HEK293 (cell line): ENCODE results near the gene TNFRSF14.

Experiments used
- CTCF ChIA-PET: fragments of 350-600 bp; formaldehyde crosslinking; extraction: SDS; loops from one replicate; lab custom pipeline; 2021; ENCODE audit warnings: antibody characterized with exemption; lab: Yijun Ruan, JAX
- POLR2A ChIA-PET: fragments of 300-600 bp; formaldehyde crosslinking; extraction: SDS; loops from one replicate; lab custom pipeline; 2020; ENCODE audit warnings: antibody characterized with exemption, inconsistent platforms; lab: Yijun Ruan, JAX
- H3K27ac ChIP-seq: fragments of 200-500 bp; sonication (Bioruptor generic); 2 replicates; pipeline ENCODE4 v1.5.1; 2014; ENCODE audit warnings: low read depth, low read length, control low read depth, inconsistent platforms; ENCODE audit errors: extremely low read depth
- H3K36me3 ChIP-seq, 2 experiments: fragments of 200-500 bp in 1 of 2; sonication (Bioruptor generic) in 1 of 2; 1 replicate in 1 of 2; 2 replicates in 1 of 2; pipeline ENCODE4 v1.5.1; 2014 to 2017; ENCODE audit warnings: inconsistent platforms in 2 of 2, low read length in 2 of 2; ENCODE audit not compliant: control insufficient read depth in 2 of 2, insufficient read depth in 1 of 2
- H3K4me1 ChIP-seq: fragments of 200-500 bp; sonication (Bioruptor generic); 2 replicates; pipeline ENCODE4 v1.5.1; 2014; ENCODE audit warnings: mild to moderate bottlenecking, low read length, inconsistent platforms; ENCODE audit not compliant: control insufficient read depth, insufficient read depth
- H3K4me3 ChIP-seq: 2 replicates; pipeline ENCODE4 v1.5.1; 2011; ENCODE audit warnings: low read depth, mild to moderate bottlenecking, control low read depth, low read length, moderate library complexity
- H3K9me3 ChIP-seq: fragments of 200-500 bp; sonication (Bioruptor generic); 2 replicates; pipeline ENCODE4 v1.5.1; 2014; ENCODE audit warnings: low read depth, low read length, inconsistent platforms; ENCODE audit not compliant: control insufficient read depth, insufficient read depth
- GLIS1 ChIP-seq: fragments of 450-650 bp; formaldehyde crosslinking; IDR thresholded peaks from 2 replicates; pipeline ENCODE4 v1.5.1; 2016; ENCODE audit warnings: missing biosample characterization, missing genetic modification characterization
- HOXA7 ChIP-seq: sonication (generic); formaldehyde crosslinking; IDR thresholded peaks from 2 replicates; pipeline ENCODE4 v1.8.1; 2022; ENCODE audit warnings: missing genetic modification reagents, borderline replicate concordance
- HOXD13 ChIP-seq: sonication (generic); formaldehyde crosslinking; IDR thresholded peaks from 2 replicates; pipeline ENCODE4 v1.8.0; 2022; ENCODE audit warnings: missing genetic modification reagents, borderline replicate concordance
- MYNN ChIP-seq: fragments of 450-650 bp; formaldehyde crosslinking; IDR thresholded peaks from 2 replicates; pipeline ENCODE4 v1.5.1; 2016; ENCODE audit warnings: missing biosample characterization, missing genetic modification characterization, borderline replicate concordance
- ZBTB21 ChIP-seq: fragments of 450-650 bp; formaldehyde crosslinking; IDR thresholded peaks from 2 replicates; pipeline ENCODE4 v1.5.1; 2017; ENCODE audit warnings: missing biosample characterization, missing genetic modification characterization
- ZBTB8A ChIP-seq: fragments of 450-650 bp; formaldehyde crosslinking; IDR thresholded peaks from 2 replicates; pipeline ENCODE4 v1.5.1; 2016; ENCODE audit warnings: missing biosample characterization, missing genetic modification characterization
- ZFP37 ChIP-seq: fragments of 450-650 bp; formaldehyde crosslinking; IDR thresholded peaks from 2 replicates; pipeline ENCODE4 v1.5.1; 2016; ENCODE audit warnings: missing biosample characterization, missing genetic modification characterization
- ZIC2 ChIP-seq: fragments of 450-650 bp; formaldehyde crosslinking; IDR thresholded peaks from 2 replicates; pipeline ENCODE4 v1.5.1; 2016; ENCODE audit warnings: missing biosample characterization, missing genetic modification characterization
- ZNF138 ChIP-seq: fragments of 450-650 bp; formaldehyde crosslinking; IDR thresholded peaks from 2 replicates; pipeline ENCODE4 v1.5.1; 2016; ENCODE audit warnings: missing biosample characterization, missing genetic modification characterization, borderline replicate concordance
- ZNF146 ChIP-seq: fragments of 450-650 bp; formaldehyde crosslinking; IDR thresholded peaks from 2 replicates; pipeline ENCODE4 v1.5.1; 2016; ENCODE audit warnings: missing biosample characterization, missing genetic modification characterization
- ZNF239 ChIP-seq: fragments of 450-650 bp; formaldehyde crosslinking; IDR thresholded peaks from 2 replicates; pipeline ENCODE4 v1.5.1; 2016; ENCODE audit warnings: missing biosample characterization, missing genetic modification characterization
- ZNF341 ChIP-seq: fragments of 450-650 bp; formaldehyde crosslinking; IDR thresholded peaks from 2 replicates; pipeline ENCODE4; 2016; ENCODE audit warnings: low read depth, missing biosample characterization, missing genetic modification characterization
- ZNF433 ChIP-seq: fragments of 450-650 bp; formaldehyde crosslinking; IDR thresholded peaks from 2 replicates; pipeline ENCODE4 v1.5.1; 2016; ENCODE audit warnings: missing biosample characterization, missing genetic modification characterization, low read depth
- ZNF514 ChIP-seq: fragments of 450-650 bp; formaldehyde crosslinking; IDR thresholded peaks from 2 replicates; pipeline ENCODE4 v1.5.1; 2016; ENCODE audit warnings: missing biosample characterization, missing genetic modification characterization
- ZNF544 ChIP-seq: fragments of 450-650 bp; formaldehyde crosslinking; IDR thresholded peaks from 2 replicates; pipeline ENCODE4 v1.5.0; 2017; ENCODE audit warnings: missing biosample characterization, missing genetic modification characterization
- ZNF571 ChIP-seq: fragments of 450-650 bp; formaldehyde crosslinking; IDR thresholded peaks from 2 replicates; pipeline ENCODE4 v1.5.0; 2017; ENCODE audit warnings: missing biosample characterization, missing genetic modification characterization
- ZNF596 ChIP-seq: fragments of 450-650 bp; IDR thresholded peaks from 2 replicates; pipeline ENCODE4 v1.5.0; 2018; ENCODE audit warnings: missing biosample characterization, mild to moderate bottlenecking, missing genetic modification characterization, moderate library complexity
- ZNF624 ChIP-seq: fragments of 450-650 bp; formaldehyde crosslinking; IDR thresholded peaks from 2 replicates; pipeline ENCODE4 v1.5.1; 2017; ENCODE audit warnings: missing biosample characterization, missing genetic modification characterization
- ZNF670 ChIP-seq: fragments of 450-650 bp; formaldehyde crosslinking; IDR thresholded peaks from 2 replicates; pipeline ENCODE4 v1.5.1; 2016; ENCODE audit warnings: missing biosample characterization, missing genetic modification characterization, low read depth
- ZSCAN16 ChIP-seq: fragments of 450-650 bp; formaldehyde crosslinking; IDR thresholded peaks from 2 replicates; pipeline ENCODE4 v1.5.1; 2016; ENCODE audit warnings: missing biosample characterization, missing genetic modification characterization
- ZSCAN30 ChIP-seq: fragments of 450-650 bp; IDR thresholded peaks from 2 replicates; pipeline ENCODE4 v1.5.1; 2018; ENCODE audit warnings: missing biosample characterization, mild to moderate bottlenecking, missing genetic modification characterization, moderate library complexity
- TF ChIP-seq, protein P1 (sequence below): fragments of 450-650 bp; formaldehyde crosslinking; IDR thresholded peaks from 2 replicates; pipeline ENCODE4 v1.5.1; 2016; ENCODE audit warnings: missing biosample characterization, missing genetic modification characterization
- TF ChIP-seq, protein P2 (sequence below): fragments of 450-650 bp; formaldehyde crosslinking; IDR thresholded peaks from 2 replicates; pipeline ENCODE4 v1.5.1; 2017; ENCODE audit warnings: missing biosample characterization, missing genetic modification characterization
- TF ChIP-seq, protein P3 (sequence below): fragments of 450-650 bp; formaldehyde crosslinking; IDR thresholded peaks from 2 replicates; pipeline ENCODE4 v1.5.1; 2016; ENCODE audit warnings: missing biosample characterization, missing genetic modification characterization, borderline replicate concordance
- TF ChIP-seq, protein P4 (sequence below): IDR thresholded peaks from 2 replicates; pipeline ENCODE4 v1.6.1; 2011; ENCODE audit warnings: mild to moderate bottlenecking, low read depth, low read length, borderline replicate concordance
- TF ChIP-seq, protein P5 (sequence below): fragments of 450-650 bp; formaldehyde crosslinking; IDR thresholded peaks from 2 replicates; pipeline ENCODE4 v1.5.1; 2016; ENCODE audit warnings: missing biosample characterization, missing genetic modification characterization

Gene TNFRSF14

DNA sequence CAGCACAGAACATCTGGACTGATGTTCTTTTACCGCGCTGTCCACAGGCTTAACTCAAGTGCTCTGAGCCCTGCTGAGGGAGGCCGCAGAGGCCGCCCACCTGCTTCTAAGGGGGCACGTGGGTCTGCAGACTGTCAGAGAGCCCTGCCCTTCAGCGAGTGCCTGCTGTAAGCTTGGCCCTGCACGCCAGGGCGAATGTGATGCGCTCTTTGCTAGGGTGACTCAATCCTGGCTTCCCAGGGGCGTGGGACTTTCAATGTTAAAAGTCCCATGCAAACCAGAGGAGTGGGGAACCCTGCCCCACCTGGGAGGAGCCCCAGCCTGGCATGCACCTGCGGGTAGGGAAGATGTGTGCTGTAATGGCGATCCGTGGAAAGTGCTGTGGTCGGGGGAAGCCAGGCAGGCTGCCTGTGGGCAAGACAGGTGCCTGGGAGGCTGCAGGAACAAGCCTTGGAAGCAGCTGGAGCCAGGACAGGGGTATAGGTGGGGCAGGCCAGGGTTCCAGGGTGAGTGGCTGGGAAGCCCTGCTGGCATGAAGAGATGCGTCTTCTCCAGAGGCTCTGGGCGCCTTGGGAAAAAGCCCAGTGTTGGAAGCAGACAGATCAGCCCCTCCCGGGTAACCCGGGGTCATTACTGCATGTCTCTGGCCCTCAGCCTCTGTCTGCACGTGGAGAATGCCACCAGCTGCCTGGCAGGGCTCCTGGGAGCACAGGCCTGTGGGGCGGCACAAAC, 29.2 kb upstream of the TNFRSF14 start (continued):
- TF ChIP-seq ZNF624 (tag by site-specific recombination) (no peak), ZBTB8A (tag by site-specific recombination) (peak; percentile 28; the same call in 1 of the 2 replicates)

DNA sequence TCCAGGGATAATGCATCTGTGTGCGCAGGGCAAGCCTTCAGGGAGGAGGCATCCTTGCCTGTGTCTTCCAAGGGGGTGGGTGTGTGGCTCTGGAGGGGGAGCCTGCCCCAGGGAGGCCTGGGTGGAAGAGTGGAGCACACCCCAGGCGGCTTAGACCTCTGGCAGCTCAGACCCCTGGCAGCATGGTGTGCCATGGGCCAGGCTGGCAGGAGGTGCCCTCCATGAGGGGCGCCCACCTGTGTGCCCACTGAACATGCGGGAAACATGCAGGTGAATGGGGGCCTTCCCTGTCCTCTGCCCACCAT, 28.7 kb upstream of the TNFRSF14 start:
- H3K4me3 ChIP-seq, result no peak overlapping the region
- TF ChIP-seq ZNF571, result no peak
- no peak for TF ChIP-seq ZNF138 (tag by site-specific recombination)
- TF ChIP-seq, protein P1, sequence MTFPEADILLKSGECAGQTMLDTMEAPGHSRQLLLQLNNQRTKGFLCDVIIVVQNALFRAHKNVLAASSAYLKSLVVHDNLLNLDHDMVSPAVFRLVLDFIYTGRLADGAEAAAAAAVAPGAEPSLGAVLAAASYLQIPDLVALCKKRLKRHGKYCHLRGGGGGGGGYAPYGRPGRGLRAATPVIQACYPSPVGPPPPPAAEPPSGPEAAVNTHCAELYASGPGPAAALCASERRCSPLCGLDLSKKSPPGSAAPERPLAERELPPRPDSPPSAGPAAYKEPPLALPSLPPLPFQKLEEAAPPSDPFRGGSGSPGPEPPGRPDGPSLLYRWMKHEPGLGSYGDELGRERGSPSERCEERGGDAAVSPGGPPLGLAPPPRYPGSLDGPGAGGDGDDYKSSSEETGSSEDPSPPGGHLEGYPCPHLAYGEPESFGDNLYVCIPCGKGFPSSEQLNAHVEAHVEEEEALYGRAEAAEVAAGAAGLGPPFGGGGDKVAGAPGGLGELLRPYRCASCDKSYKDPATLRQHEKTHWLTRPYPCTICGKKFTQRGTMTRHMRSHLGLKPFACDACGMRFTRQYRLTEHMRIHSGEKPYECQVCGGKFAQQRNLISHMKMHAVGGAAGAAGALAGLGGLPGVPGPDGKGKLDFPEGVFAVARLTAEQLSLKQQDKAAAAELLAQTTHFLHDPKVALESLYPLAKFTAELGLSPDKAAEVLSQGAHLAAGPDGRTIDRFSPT (tag by site-specific recombination), result peak; percentile 60
- peak; percentile 57 for TF ChIP-seq ZIC2 (tag by site-specific recombination)
- no peak for TF ChIP-seq ZNF433 (tag by site-specific recombination)
- peak; percentile 52; the same call in 1 of the 2 replicates for TF ChIP-seq GLIS1 (tag by site-specific recombination)
- ChIA-PET POLR2A (interaction anchor here (1.4 to 2.2 kb wide), 2 partner anchors 7 to 20 kb away, joined by 4 to 16 read pairs; no protein-coding TSS in a partner anchor), CTCF (no interaction called here)
- H3K27ac ChIP-seq, result no peak overlapping the region
- H3K9me3 ChIP-seq, result no peaks in the 10 kb centered on the region
- H3K4me1 ChIP-seq, result peaks cover 23% of the 10 kb centered on the region
- H3K36me3 ChIP-seq, result peaks cover 0 to 16% of the 10 kb centered on the region in 2 experiments; a peak in 1 of 3 replicates

DNA sequence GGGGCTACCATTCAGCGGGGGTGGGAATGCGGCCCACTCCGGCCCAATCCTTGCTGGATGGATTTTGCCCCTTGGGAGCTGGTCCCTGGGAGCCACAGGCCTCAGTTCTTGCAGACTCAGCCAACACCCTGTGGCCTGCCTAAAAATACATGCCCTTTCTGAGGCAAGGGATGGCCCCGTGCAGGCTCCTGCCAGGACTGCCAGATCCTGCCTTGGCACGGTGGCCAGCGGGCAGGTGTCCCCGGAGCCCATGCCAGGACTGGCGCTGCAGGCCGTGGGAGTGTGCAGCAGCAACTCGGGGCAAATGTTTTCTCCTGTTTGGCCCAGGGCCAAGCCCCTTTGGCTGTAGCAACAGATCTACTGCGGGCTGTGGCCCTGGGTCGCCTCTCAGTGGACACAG, 28.2 kb upstream of the TNFRSF14 start:
- ChIA-PET POLR2A (no interaction called here), CTCF (no interaction called here)
- peaks cover 0 to 11% of the 10 kb centered on the region in 2 experiments; a peak in 1 of 3 replicates for H3K36me3 ChIP-seq
- no peaks in the 10 kb centered on the region for H3K9me3 ChIP-seq
- peaks cover 23% of the 10 kb centered on the region for H3K4me1 ChIP-seq
- H3K27ac ChIP-seq, result no peak overlapping the region
- TF ChIP-seq ZBTB21 (tag by site-specific recombination) (no peak), MYNN (tag by site-specific recombination) (no peak), ZNF514 (no peak), ZFP37 (tag by site-specific recombination) (no peak), ZNF670 (no peak), ZNF146 (no peak), ZSCAN30 (tag by site-specific recombination) (no peak), HOXA7 (CRISPR knock-in tag) (no peak), ZNF239 (tag by site-specific recombination) (no peak), ZNF544 (tag by site-specific recombination) (no peak), GLIS1 (tag by site-specific recombination) (no peak), ZSCAN16 (tag by site-specific recombination) (no peak), ZNF596 (tag by site-specific recombination) (no peak), ZNF341 (tag by site-specific recombination) (no peak), HOXD13 (CRISPR knock-in tag) (no peak)
- TF ChIP-seq, protein P2, sequence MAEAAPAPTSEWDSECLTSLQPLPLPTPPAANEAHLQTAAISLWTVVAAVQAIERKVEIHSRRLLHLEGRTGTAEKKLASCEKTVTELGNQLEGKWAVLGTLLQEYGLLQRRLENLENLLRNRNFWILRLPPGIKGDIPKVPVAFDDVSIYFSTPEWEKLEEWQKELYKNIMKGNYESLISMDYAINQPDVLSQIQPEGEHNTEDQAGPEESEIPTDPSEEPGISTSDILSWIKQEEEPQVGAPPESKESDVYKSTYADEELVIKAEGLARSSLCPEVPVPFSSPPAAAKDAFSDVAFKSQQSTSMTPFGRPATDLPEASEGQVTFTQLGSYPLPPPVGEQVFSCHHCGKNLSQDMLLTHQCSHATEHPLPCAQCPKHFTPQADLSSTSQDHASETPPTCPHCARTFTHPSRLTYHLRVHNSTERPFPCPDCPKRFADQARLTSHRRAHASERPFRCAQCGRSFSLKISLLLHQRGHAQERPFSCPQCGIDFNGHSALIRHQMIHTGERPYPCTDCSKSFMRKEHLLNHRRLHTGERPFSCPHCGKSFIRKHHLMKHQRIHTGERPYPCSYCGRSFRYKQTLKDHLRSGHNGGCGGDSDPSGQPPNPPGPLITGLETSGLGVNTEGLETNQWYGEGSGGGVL (tag by site-specific recombination), result no peak
- TF ChIP-seq, protein P3, sequence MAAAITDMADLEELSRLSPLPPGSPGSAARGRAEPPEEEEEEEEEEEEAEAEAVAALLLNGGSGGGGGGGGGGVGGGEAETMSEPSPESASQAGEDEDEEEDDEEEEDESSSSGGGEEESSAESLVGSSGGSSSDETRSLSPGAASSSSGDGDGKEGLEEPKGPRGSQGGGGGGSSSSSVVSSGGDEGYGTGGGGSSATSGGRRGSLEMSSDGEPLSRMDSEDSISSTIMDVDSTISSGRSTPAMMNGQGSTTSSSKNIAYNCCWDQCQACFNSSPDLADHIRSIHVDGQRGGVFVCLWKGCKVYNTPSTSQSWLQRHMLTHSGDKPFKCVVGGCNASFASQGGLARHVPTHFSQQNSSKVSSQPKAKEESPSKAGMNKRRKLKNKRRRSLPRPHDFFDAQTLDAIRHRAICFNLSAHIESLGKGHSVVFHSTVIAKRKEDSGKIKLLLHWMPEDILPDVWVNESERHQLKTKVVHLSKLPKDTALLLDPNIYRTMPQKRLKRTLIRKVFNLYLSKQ (tag by site-specific recombination), result no peak
- TF ChIP-seq, protein P4, sequence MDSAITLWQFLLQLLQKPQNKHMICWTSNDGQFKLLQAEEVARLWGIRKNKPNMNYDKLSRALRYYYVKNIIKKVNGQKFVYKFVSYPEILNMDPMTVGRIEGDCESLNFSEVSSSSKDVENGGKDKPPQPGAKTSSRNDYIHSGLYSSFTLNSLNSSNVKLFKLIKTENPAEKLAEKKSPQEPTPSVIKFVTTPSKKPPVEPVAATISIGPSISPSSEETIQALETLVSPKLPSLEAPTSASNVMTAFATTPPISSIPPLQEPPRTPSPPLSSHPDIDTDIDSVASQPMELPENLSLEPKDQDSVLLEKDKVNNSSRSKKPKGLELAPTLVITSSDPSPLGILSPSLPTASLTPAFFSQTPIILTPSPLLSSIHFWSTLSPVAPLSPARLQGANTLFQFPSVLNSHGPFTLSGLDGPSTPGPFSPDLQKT, result no peak
- TF ChIP-seq, protein P5, sequence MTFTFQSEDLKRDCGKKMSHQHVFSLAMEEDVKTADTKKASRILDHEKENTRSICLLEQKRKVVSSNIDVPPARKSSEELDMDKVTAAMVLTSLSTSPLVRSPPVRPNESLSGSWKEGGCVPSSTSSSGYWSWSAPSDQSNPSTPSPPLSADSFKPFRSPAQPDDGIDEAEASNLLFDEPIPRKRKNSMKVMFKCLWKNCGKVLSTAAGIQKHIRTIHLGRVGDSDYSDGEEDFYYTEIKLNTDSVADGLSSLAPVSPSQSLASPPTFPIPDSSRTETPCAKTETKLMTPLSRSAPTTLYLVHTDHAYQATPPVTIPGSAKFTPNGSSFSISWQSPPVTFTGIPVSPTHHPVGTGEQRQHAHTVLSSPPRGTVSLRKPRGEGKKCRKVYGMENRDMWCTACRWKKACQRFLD (tag by site-specific recombination), result no peak
- H3K4me3 ChIP-seq, result no peak overlapping the region
